ENCODE results near the gene TBK1. TPM values are rescaled to one million over a fixed set of nuclear protein-coding genes. Genes with fewer than 3 reads are reported as not detected.

The TBK1 gene
- total RNA-seq, 1 experiment from 2014 or later, result 23.6 TPM

- no peaks in the 10 kb centered on the region for H3K27me3 Mint-ChIP-seq (ENCODE audit: low read depth)
- TF ChIP-seq CTCF (conservative IDR thresholded peaks at IDR 0.05), result no peak
These were observed 49.7 kb upstream of the TBK1 start for GRCh38 chr12:64402181-64402580.

More at GRCh38 chr12:64402181-64402580, 49.7 kb upstream of the TBK1 start:
- Histone ChIP-seq H3K4ac (ENCODE audit: low read depth, low read length) (no peak overlapping the region), H3K4me2 (ENCODE audit: insufficient read depth, insufficient read length, low read length) (no peak overlapping the region), H3K79me2 (ENCODE audit: insufficient read depth, low read length) (peaks cover 12% of the 10 kb centered on the region; the same call in 1 of the 2 replicates), H2BK120ac (ENCODE audit: low read depth, low read length, poor library complexity, severe bottlenecking) (no peak overlapping the region), H3K79me1 (ENCODE audit: insufficient read depth, low read depth, low read length, poor library complexity, severe bottlenecking) (peaks cover 4% of the 10 kb centered on the region), H2AK5ac (ENCODE audit: insufficient read length, low read length) (no peak overlapping the region), H2AFZ (ENCODE audit: low read length) (no peak overlapping the region), H3K4me1 (ENCODE audit: insufficient read depth, low read length) (peaks cover 3% of the 10 kb centered on the region; the same call in 1 of the 2 replicates), H2BK12ac (ENCODE audit: insufficient read length, low read depth, low read length) (no peak overlapping the region), H4K8ac (replicated peaks; ENCODE audit: insufficient read length, low read depth, low read length) (no peak overlapping the region), H2BK15ac (ENCODE audit: low read depth, low read length) (no peak overlapping the region), H4K20me1 (ENCODE audit: control insufficient read depth, insufficient read depth, insufficient read length) (no peaks in the 10 kb centered on the region), H3K23me2 (ENCODE audit: insufficient read length, low read depth, low read length, poor library complexity, severe bottlenecking) (peaks cover 3% of the 10 kb centered on the region), H3K27ac (ENCODE audit: insufficient read length, low read depth, low read length) (no peak overlapping the region), H3K9ac (ENCODE audit: extremely low read depth, insufficient read length, low read length) (no peak overlapping the region), H3K56ac (ENCODE audit: insufficient read length, low read depth, low read length) (no peak overlapping the region), H3T11ph (ENCODE audit: low read length) (no peak overlapping the region), H3K23ac (ENCODE audit: insufficient read length, low read depth, low read length) (no peak overlapping the region), H2BK20ac (ENCODE audit: low read depth, low read length, poor library complexity, severe bottlenecking) (no peak overlapping the region), H3K18ac (ENCODE audit: insufficient read length, low read depth, low read length) (no peak overlapping the region), H3K27me3 (ENCODE audit: insufficient read depth, low read length) (no peaks in the 10 kb centered on the region), H3K9me3 (ENCODE audit: control insufficient read depth, low read depth, low read length) (no peaks in the 10 kb centered on the region), H4K91ac (ENCODE audit: insufficient read length, low read depth, low read length) (no peak overlapping the region), H2BK5ac (ENCODE audit: insufficient read length, low read length) (no peak overlapping the region), H3K14ac (ENCODE audit: insufficient read depth, low read length) (no peak overlapping the region), H4K5ac (ENCODE audit: insufficient read length, low read depth, low read length) (no peak overlapping the region)
- Mint-ChIP-seq H3K4me1 (peaks cover 16 to 28% of the 10 kb centered on the region in 2 experiments), H3K36me3 (ENCODE audit: insufficient read depth in 1 of 3, low read depth in 3 of 3) (peaks cover 0 to 4% (median 0%) of the 10 kb centered on the region in 3 experiments; a peak in 1 of 7 replicates), H3K4me3 (no peak overlapping the region; a peak in 1 of 5 replicates), H3K9me3 (0 out of 5 replicates have a peak, but pooled peaks cover 0 to 2% of the 10 kb centered on the region in 2 experiments), H3K27ac (peak overlapping the region in 1 of 3 experiments; percentile 85; a peak in 2 of 7 replicates)
- WGBS (ENCODE audit: extremely low coverage, insufficient read length, low lambda C conversion rate), result no CpG with 5 or more reads among the region's 5 CpGs
- no peak for DNase-seq
